HG03521 (cell line): Measurements from ENCODE around the gene HMBS.

Experiments used
- ATAC-seq: cut with Tn5 transposase; IDR thresholded peaks from one replicate; pipeline ENCODE4 v1.9.1; 2021; ENCODE audit warnings: mild to moderate bottlenecking, moderate library complexity; ENCODE audit not compliant: unreplicated experiment

The HMBS gene

DNA sequence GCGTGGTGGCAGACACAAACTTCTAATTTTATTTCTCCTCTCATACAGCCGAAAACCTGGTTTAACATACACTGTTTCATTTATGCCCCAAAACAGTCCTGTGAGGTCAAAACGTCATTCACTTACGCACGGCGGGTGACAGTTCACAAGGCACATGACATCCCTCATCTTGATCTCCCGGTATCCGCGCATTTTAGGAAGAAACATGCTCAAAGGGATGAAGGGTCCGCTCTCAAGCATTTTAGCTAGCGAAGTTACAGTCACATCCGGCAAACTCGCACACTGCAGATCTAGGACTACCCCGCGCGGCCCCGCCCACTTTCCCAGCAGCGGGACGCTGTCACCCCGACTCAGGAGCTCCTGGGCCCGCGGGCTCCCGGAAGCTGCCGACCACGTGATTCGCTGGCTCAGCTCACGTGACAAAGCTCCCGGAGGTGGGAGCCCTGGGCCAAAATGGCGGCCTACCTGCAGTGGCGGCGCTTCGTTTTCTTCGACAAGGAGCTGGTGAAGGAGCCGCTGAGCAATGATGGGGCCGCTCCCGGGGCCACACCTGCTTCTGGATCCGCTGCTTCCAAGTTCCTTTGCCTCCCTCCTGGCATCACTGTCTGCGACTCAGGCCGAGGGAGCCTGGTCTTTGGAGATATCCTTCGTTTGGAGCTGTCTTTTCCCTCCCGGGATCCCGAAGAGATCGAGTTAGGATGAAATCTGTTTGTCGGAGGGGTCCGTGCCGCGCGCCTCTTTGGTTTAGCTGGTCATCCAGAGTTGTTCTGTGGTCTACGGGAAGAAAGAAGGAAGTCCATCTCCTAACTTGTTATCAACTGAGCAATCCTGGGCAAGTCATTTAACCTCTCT is 17.1 kb upstream of the HMBS start, which contains the start of gene VPS11:
Gene VPS11 (plus strand): TSS at position 448 of the 852 bp plus-strand sequence. CDS start 6 bp downstream, at position 454.
- peak; percentile 93 for ATAC-seq

DNA sequence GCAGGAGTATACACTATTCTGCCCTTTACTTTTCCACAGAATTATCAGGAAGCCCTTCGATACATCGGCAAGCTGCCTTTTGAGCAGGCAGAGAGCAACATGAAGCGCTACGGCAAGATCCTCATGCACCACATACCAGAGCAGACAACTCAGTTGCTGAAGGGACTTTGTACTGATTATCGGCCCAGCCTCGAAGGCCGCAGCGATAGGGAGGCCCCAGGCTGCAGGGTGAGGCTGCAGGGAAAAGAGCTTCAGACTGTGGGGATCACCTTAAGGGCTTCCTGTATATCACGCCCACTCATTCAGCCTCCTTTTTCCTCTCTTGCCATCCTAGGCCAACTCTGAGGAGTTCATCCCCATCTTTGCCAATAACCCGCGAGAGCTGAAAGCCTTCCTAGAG is 6.8 kb upstream of the HMBS start:
- ATAC-seq = no peak

DNA sequence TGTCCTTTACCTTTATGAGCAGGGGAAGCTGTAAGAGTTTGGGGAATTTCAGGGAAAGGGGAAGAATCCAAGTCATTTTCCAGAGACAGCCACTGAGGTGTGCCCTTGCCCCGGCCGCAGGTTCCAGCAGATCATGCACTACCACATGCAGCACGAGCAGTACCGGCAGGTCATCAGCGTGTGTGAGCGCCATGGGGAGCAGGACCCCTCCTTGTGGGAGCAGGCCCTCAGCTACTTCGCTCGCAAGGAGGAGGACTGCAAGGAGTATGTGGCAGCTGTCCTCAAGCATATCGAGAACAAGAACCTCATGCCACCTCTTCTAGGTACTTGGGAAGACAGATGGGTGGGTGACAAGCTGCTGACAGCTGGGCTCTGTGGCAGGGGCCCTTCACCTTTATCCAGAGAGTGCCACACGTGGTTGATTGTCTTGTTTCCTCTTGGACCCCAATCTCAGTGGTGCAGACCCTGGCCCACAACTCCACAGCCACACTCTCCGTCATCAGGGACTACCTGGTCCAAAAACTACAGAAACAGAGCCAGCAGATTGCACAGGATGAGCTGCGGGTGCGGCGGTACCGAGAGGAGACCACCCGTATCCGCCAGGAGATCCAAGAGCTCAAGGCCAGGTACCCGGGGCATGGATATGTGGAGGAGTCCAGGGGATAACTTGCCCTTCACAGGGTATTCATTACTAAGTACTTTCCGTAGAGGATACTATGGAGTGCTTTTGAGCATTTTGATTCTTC is 5.8 kb upstream of the HMBS start:
- ATAC-seq = no peak

DNA sequence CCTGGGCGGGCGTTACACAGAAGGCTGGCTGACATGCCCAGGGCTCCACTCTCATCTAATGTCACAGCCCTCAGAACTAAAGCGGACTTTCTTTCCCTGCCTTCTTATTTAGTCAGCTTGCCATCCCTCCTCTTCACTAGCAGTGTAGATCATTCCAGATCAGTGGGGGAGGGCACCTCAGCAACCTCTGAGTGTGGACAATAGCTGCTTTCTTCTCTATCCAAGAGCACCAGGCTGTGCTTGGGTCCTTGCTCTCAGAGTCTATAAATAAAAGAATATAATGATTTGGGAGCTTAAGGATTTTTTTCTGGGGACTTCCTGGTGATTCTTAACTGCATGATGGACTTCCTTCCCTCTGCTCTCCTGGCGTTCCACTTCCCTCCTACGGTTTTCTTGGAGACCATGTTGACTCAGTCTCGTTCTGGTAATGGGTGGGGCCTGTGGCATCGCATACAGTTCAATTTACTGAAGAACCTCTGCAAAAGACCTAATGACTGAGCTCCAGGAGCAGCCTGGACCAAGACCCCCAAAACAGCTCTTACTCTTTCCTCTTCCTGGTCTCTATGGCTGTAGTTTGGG is 2.9 kb upstream of the HMBS start:
- ATAC-seq = no peak

DNA sequence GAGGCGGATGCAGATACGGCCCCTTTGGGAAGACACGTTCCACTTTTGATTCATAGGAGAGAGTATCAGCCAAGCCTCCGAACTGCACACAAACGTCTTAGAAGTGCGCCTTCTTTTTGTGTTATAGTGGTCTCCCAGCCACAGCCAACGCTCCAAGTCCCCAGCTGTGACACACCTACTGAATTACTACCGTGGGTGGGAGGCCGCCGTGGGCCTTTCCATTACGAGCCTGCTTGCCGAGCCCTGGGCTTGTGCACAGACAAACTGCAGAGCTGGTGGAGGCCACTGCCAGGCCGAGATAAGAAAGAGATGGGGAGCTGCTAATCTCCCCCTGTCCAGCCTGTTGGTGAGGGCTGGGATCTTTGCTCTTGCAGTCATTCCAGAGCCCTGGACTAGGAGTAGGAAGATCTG is 761 bp downstream of the HMBS start:
- ATAC-seq = peak; percentile 1

DNA sequence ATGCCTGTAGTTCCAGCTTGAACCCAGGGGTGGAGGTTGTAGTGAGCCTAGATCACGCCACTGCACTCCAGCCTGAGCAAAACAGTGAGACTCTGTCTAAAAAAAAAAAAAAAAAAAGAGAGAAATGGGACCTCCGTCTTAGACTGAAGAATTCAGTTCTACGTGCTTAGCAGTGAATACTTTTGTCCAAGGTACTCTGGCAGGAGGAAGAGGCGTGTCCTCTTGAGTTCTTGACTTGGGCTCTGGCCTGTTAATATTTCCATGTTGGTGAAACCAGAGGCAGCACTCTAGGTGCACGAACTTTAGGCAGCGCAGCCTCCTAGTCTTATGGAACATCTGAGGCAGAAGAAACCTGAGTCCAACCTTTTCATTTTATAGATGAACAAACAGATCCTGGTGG is 2.4 kb downstream of the HMBS start:
- no peak for ATAC-seq

DNA sequence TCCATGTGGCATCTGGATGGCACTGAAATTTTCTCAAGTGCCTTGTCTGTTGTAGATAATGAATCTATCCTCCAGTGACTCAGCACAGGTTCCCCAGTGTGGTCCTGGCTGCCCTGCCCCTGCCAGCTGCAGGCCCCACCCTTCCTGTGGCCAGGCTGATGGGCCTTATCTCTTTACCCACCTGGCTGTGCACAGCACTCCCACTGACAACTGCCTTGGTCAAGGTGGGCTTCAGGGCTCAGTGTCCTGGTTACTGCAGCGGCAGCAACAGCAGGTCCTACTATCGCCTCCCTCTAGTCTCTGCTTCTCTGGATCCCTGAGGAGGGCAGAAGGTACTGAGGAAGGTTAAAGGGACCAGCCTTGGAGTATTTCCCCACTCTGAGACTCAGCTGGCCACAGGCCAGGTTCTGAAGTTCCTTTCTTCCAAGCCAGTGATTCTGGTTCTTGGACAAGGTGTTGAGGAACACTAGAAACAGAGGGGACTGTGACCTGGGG is 3.1 kb downstream of the HMBS start:
- no peak for ATAC-seq

DNA sequence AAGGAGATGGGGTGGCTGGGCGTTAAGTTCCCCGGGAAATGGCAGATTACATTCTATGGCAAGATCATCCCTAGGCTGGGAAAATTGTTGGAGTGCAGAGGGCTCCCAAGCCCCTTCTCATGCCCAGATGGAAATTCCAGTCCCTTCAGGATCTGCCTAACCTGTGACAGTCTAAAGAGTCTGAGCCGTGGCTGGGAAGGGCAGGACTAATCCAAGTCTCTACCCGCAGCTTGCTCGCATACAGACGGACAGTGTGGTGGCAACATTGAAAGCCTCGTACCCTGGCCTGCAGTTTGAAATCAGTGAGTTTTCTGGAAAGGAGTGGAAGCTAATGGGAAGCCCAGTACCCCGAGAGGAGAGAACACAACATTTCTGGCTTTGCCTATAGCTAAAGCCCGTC is 3.7 kb downstream of the HMBS start:
- no peak for ATAC-seq

DNA sequence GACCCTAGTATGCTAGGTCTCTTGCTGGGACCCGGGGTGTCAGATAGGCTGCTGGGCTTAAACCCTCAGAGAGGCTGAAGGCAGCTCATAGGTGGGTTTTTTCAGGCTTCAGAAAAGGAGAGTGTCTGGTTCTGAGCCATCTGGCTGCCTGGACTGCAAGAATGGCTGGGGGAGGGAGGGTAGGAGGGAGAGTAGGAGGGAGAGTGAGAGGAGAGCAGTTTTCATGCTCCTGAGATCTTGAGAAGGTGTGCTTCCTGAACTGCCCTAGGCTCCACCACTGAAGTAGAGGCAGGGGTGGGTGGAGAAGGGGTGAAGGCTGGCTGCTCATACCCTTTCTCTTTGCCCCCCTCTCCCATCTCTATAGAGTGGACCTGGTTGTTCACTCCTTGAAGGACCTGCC is 4.6 kb downstream of the HMBS start:
- ATAC-seq = no peak

DNA sequence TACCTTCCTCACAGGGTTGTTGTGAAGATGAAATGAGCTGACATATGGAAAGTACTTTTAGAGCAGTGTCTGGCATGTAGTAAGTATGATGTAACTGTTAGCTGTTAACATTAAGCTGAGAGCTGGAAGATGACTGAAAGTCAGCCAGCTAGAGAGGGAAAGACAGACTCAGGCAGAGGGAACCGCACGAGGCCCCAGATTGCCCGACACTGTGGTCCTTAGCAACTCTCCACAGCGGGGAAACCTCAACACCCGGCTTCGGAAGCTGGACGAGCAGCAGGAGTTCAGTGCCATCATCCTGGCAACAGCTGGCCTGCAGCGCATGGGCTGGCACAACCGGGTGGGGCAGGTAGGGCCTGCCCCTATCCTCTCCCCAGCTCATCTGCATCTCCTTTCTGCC is 6.5 kb downstream of the HMBS start:
- no peak for ATAC-seq

DNA sequence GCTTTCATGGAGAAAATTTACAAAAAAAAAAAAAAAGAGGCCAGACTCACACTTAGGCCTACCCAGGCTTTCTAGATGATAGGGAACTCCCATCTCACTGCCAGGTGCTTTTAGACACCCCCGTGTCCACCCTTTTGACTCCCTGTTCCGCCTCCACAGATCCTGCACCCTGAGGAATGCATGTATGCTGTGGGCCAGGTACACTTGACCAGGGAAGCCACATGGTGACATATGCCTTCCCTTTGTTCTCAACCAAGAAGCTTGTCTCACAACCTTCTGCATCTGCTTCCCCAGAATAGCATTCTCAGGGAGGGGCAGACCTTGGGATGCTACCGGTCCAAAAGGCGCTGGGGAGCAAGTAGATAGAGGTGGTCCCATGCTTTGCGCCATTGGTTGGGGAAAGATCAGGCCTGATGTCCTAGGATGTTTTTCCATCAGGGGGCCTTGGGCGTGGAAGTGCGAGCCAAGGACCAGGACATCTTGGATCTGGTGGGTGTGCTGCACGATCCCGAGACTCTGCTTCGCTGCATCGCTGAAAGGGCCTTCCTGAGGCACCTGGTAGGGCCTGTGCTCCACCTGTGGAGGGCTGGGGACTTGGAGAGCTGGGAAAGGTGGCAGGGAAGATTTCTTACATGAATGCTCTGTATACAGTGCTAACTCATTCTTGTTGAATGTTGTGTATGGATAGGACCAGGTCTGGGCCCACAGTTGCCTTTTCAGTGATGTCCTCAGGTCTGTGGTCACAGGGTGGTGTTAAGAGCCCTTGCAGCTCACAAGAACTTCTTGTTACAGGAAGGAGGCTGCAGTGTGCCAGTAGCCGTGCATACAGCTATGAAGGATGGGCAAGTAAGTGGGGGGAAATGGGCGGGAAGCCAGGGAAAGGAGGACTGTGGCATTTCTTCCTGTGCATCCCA is 7.5 kb downstream of the HMBS start:
- no peak for ATAC-seq

DNA sequence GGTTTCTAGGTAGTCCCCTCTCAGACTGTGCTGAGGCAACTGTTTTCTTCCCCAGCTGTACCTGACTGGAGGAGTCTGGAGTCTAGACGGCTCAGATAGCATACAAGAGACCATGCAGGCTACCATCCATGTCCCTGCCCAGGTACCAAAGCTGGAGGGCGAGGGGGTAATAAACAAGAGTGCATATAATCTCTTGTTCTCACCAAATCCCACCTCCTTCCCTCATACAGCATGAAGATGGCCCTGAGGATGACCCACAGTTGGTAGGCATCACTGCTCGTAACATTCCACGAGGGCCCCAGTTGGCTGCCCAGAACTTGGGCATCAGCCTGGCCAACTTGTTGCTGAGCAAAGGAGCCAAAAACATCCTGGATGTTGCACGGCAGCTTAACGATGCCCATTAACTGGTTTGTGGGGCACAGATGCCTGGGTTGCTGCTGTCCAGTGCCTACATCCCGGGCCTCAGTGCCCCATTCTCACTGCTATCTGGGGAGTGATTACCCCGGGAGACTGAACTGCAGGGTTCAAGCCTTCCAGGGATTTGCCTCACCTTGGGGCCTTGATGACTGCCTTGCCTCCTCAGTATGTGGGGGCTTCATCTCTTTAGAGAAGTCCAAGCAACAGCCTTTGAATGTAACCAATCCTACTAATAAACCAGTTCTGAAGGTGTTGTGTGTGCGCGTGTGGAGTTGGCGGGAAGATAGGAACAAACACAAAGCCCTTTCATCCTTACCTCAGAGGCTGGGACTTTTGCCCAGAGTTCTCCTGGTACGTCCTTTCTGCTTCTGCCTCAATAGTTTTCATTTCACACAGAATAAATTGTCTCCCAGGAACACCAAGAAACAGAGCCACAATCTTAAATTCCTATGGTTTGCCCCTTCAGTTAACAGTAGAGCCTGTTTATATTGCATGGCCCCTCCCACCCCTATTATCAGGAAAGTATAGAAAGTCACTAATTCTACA is 8.5 kb downstream of the HMBS start:
- ATAC-seq = no peak

DNA sequence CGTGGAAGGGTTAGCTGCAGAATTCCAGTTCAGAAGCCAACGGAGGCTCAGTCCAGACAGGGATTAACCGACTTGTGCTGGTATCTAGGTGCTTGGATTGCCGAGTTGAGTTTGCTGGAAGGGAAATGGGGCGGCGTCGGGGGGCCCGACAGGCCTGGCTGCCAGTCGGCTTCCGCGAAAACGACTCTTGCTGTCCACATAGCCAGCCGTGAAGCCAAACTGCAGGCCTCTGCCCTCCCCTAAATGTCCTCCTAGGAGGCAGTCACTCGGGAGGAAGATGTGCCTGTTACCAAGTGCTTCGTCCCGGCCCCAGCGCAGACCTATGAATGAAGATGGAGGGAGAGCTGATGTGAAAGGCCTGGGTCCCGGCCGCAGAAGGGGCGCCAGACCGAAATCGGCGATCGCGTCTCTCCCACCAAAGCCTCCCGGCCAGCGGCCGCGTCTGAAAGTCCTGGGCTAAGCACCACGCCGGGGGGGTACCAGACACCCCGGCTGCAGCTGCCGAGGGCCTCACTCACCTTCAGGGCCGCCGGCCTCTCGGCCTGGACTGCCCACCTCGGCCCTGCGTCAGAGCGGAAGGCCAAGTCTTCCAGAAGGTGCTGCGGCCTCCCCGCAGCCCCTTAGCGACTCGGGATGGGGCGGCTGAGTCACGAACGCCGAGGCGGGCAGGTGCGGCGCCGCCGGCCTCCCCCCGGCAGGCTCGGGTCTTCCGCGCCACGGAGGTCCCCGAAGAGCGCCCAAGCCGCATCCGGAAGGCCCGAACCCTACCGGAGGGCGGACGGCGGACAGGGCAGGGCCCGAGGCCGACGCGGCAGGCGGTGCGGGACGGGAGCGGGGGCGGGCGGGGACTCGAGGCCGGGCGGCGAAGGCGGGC is 9.5 kb downstream of the HMBS start:
- no peak for ATAC-seq

DNA sequence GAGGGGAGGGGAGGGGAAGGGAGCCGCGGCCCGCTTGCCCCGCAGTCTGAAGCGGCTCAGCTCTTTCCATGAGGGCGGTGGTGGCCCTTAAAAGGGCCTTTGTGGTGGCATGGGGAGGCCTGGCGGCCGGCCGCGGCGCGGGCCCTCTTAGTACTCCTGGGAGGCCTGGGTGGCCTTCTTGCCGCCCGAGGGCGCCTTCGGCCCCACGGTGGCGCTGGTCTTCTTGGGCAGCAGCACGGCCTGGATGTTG is 10.1 kb downstream of the HMBS start:
- ATAC-seq = peak; percentile 31

DNA sequence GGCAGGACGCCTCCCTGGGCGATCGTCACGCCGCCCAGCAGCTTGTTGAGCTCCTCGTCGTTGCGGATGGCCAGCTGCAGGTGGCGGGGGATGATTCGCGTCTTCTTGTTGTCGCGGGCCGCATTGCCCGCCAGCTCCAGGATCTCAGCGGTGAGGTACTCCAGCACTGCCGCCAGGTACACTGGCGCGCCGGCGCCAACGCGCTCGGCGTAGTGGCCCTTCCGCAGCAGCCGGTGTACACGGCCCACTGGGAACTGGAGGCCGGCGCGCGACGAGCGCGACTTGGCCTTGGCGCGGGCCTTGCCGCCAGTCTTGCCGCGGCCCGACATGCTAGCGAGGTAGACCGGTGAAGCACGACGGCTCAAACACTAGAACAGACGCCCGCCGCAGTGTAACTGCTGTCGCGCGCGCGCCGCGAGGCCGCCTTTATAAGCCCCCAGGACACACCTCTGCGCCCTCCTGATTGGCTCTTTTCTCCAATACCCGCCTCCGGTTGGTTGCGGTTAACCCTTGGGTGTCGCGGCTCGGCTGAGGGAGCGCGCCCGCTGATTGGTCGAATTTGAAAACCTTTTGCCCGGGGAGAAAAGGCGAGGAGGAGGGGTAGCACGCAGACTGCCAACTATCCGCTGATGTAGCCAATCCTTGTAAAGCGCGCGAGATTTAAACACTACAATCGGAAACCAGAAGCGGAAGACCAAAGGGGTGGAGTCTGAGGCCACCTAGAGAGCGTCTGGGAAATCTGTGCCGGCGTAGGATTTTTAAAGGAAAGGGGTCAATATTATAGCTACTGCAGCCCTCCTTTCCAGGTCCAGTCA is 10.6 kb downstream of the HMBS start:
- peak; percentile 74 for ATAC-seq

DNA sequence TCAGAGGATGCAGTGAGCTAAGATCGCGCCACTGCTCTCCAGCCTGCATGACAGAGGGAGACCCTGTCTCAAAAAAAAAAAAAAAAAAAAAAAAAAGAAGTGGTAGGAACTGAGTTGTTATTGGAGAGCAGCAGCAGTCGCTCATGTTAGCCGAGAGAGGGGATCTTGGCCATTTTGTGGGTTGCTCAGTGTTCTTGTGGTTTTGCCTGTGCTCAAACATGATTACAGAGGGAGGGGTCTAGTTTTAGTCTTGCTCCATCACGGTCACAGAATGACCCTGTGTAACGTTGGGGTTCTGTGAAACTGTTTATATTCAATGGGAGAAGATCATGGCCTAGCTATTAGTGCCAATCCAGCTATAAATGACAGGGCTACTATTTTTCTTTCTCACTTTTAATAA is 15.0 kb downstream of the HMBS start:
- ATAC-seq = no peak

DNA sequence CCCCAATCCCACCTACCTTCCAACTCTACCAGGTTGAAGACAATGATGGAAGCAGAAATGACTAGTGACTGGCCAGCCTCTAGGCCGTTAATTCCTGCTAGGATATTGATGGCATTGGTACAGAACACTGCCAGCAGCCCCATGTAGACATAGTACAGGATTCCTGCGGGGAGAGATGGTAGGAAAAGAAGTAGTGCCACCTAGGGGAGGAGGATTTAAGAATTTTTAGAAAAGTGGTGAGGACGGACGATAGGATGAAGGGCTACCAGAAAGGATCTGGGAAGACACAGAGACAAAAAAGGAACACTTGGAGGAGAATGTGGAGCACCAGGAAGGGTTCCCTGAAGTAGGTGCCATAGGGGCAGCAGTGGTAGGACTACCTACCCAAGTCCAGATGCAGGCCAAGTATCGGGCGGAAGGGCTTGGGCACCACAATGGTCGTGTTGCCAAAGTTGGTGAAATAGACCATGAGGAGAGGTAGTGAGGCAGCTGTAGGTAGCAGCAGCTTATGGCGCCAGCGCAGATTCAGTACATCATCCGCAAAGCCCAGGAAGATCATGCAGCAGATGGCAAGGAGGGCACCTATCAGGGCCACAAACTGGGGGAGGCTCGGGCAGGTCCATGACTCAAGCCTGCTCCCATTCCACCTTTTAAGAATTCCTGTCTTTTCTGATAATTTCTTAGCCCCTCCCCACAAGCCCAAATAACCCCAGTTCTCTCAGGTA is 15.7 kb downstream of the HMBS start:
- no peak for ATAC-seq
